WTC11 (cell line): ENCODE measurements around the gene ADIPOR2.

Experiments
- IRF2 ChIP-seq: sonication (generic); formaldehyde crosslinking; IDR thresholded peaks from 2 replicates; pipeline ENCODE4 v1.8.0; 2022; ENCODE audit warnings: low read depth, missing genetic modification reagents, borderline replicate concordance
- KAT7 ChIP-seq: sonication (generic); formaldehyde crosslinking; IDR thresholded peaks from 2 replicates; pipeline ENCODE4 v1.8.1; 2023; ENCODE audit warnings: missing genetic modification reagents, mild to moderate bottlenecking, borderline replicate concordance
- SMAD4 ChIP-seq: sonication (generic); formaldehyde crosslinking; IDR thresholded peaks from 2 replicates; pipeline ENCODE4 v1.8.0; 2022; ENCODE audit warnings: mild to moderate bottlenecking, missing genetic modification reagents
- TF ChIP-seq, protein P1 (sequence below): fragments of 200-600 bp; IDR thresholded peaks from 2 replicates; pipeline ENCODE4 v1.8.0; 2022; ENCODE audit warnings: antibody characterized with exemption
- TF ChIP-seq, protein P2 (sequence below): sonication (generic); formaldehyde crosslinking; IDR thresholded peaks from 2 replicates; pipeline ENCODE4 v1.8.1; 2023; ENCODE audit warnings: mild to moderate bottlenecking, missing genetic modification reagents, borderline replicate concordance

DNA sequence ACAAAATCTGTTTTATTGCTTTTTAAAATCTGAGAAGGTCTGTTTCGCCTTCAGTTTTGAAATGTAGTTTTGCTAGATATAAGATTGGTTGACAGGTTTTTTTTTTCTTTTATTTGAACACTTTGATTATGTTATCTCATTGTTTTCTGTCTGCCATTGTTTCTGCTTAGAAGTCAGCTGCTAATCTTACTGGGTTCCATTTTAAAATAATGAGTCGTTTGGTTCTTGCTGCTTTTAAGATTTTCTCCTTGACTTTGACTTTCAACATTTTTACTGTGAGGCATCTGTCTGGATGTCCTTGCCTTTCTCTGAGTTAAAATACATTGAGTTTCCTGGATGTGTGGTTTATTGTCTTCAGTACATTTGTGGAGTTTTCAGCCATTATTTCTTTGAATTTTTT is 56.7 kb downstream of the ADIPOR2 start:
- TF ChIP-seq, protein P1, sequence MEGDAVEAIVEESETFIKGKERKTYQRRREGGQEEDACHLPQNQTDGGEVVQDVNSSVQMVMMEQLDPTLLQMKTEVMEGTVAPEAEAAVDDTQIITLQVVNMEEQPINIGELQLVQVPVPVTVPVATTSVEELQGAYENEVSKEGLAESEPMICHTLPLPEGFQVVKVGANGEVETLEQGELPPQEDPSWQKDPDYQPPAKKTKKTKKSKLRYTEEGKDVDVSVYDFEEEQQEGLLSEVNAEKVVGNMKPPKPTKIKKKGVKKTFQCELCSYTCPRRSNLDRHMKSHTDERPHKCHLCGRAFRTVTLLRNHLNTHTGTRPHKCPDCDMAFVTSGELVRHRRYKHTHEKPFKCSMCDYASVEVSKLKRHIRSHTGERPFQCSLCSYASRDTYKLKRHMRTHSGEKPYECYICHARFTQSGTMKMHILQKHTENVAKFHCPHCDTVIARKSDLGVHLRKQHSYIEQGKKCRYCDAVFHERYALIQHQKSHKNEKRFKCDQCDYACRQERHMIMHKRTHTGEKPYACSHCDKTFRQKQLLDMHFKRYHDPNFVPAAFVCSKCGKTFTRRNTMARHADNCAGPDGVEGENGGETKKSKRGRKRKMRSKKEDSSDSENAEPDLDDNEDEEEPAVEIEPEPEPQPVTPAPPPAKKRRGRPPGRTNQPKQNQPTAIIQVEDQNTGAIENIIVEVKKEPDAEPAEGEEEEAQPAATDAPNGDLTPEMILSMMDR = no peak
- TF ChIP-seq, protein P2, sequence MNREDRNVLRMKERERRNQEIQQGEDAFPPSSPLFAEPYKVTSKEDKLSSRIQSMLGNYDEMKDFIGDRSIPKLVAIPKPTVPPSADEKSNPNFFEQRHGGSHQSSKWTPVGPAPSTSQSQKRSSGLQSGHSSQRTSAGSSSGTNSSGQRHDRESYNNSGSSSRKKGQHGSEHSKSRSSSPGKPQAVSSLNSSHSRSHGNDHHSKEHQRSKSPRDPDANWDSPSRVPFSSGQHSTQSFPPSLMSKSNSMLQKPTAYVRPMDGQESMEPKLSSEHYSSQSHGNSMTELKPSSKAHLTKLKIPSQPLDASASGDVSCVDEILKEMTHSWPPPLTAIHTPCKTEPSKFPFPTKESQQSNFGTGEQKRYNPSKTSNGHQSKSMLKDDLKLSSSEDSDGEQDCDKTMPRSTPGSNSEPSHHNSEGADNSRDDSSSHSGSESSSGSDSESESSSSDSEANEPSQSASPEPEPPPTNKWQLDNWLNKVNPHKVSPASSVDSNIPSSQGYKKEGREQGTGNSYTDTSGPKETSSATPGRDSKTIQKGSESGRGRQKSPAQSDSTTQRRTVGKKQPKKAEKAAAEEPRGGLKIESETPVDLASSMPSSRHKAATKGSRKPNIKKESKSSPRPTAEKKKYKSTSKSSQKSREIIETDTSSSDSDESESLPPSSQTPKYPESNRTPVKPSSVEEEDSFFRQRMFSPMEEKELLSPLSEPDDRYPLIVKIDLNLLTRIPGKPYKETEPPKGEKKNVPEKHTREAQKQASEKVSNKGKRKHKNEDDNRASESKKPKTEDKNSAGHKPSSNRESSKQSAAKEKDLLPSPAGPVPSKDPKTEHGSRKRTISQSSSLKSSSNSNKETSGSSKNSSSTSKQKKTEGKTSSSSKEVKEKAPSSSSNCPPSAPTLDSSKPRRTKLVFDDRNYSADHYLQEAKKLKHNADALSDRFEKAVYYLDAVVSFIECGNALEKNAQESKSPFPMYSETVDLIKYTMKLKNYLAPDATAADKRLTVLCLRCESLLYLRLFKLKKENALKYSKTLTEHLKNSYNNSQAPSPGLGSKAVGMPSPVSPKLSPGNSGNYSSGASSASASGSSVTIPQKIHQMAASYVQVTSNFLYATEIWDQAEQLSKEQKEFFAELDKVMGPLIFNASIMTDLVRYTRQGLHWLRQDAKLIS (CRISPR knock-in tag) = no peak
- no peak for TF ChIP-seq SMAD4 (CRISPR knock-in tag)
- TF ChIP-seq IRF2 (CRISPR knock-in tag) = no peak
- no peak for TF ChIP-seq KAT7 (CRISPR knock-in tag)
